Measurements from ENCODE around the gene NELFCD. TPM values are rescaled to one million over a fixed set of nuclear protein-coding genes. Genes with fewer than 3 reads are reported as not detected.
"Not testable (repeated sequence)": the region's sequence is repeated elsewhere in the genome, so short reads cannot be mapped to it uniquely, and the experiment has no call there.

NELFCD gene
- total RNA-seq, 4 donors from 2014 or later = 37.8 to 44.3 (median 40.9) TPM

DNA sequence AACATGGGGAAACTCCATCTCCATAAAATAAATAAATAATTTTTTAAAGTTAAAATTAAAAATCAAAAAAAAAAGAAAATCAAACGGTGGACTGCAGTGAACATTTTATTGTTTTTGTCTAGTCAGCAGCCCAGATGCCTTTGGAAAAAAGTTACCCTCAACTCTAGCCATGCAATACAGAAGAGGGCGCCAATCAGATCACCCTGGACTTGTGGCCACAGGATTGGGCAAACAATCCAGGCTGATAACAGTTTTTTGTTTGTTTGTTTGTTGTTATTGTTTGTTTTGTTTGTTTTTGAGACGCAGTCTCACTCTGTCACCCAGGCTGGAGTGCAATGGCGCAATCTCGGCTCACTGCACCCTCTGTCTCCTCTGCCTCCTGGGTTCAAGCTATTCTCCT, 30.5 kb upstream of the NELFCD start:
- Histone ChIP-seq H3K4me1 (no peaks in the 10 kb centered on the region), H3K9me3 (no peaks in the 10 kb centered on the region), H3K27me3 (no peaks in the 10 kb centered on the region), H3K36me3 (no peaks in the 10 kb centered on the region), H3K27ac (no peak overlapping the region), H3K4me3 (no peak overlapping the region)
- intact Hi-C loops (cut with DNase I; ENCODE audit: low total_unique reads) = no loop called here
- no peak for TF ChIP-seq POLR2A (IDR thresholded peaks at IDR 0.05)
- ATAC-seq = no peak
- in situ Hi-C loops (cut with MboI; ENCODE audit: low sequenced_read_pairs in 4 of 4) = loop anchor here in 1 of 4 donors (10.0 kb wide), 1 partner anchor 264 kb away; no protein-coding TSS in a partner anchor
- no peak for DNase-seq

DNA sequence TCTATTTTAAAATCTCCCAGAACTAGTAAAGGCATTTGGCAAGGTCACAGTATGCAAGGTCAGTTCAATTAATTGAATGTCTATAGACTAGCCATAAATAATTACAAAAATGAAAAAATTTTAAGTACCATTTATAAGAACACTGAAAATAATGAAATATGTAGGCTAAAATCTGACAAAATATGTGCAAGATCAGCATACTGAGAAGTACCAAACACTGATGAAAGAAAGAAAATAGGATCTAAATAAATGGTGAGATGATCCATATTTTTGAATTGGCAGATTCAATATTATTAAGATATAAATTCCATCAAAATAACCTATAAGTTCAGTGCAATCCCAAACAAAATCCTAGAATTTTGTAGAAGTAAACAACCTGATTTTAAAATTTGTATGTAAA, 28.0 kb upstream of the NELFCD start:
- Histone ChIP-seq H3K36me3 (no peaks in the 10 kb centered on the region), H3K4me1 (no peaks in the 10 kb centered on the region), H3K27me3 (no peaks in the 10 kb centered on the region), H3K27ac (no peak overlapping the region), H3K9me3 (no peaks in the 10 kb centered on the region), H3K4me3 (no peak overlapping the region)
- DNase-seq (no peak), ATAC-seq (no peak)
- intact Hi-C loops (cut with DNase I; ENCODE audit: low total_unique reads) = no loop called here
- TF ChIP-seq, protein P1, sequence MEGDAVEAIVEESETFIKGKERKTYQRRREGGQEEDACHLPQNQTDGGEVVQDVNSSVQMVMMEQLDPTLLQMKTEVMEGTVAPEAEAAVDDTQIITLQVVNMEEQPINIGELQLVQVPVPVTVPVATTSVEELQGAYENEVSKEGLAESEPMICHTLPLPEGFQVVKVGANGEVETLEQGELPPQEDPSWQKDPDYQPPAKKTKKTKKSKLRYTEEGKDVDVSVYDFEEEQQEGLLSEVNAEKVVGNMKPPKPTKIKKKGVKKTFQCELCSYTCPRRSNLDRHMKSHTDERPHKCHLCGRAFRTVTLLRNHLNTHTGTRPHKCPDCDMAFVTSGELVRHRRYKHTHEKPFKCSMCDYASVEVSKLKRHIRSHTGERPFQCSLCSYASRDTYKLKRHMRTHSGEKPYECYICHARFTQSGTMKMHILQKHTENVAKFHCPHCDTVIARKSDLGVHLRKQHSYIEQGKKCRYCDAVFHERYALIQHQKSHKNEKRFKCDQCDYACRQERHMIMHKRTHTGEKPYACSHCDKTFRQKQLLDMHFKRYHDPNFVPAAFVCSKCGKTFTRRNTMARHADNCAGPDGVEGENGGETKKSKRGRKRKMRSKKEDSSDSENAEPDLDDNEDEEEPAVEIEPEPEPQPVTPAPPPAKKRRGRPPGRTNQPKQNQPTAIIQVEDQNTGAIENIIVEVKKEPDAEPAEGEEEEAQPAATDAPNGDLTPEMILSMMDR (IDR thresholded peaks at IDR 0.05 in 4 of 5, conservative IDR thresholded peaks at IDR 0.05 in 1 of 5) = no peak
- TF ChIP-seq POLR2A (IDR thresholded peaks at IDR 0.05) = no peak
- in situ Hi-C loops (cut with MboI; ENCODE audit: low sequenced_read_pairs in 4 of 4) = loop anchor here in 1 of 4 donors (10.0 kb wide), 1 partner anchor 262 kb away; no protein-coding TSS in a partner anchor

DNA sequence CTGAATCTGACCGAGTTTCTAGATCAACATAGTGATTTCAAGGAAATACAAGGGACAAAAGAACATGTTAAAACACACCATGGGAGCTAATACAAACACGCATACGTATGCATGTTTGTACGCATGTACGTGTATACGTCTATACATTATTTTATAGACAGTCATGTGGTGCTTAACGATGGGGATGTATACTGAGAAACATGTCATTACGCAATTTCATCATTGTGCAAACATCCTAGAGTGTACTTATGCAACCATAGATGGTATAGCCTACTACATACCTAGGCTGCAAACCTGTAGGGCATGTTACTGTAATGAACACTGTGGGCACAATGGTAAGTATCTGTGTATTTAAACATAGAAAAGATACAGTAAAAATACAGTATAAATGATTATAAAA, 25.0 kb upstream of the NELFCD start:
- no peak for TF ChIP-seq POLR2A (IDR thresholded peaks at IDR 0.05)
- intact Hi-C loops (cut with DNase I; ENCODE audit: low total_unique reads) (no loop called here), in situ Hi-C loops (cut with MboI; ENCODE audit: low sequenced_read_pairs in 4 of 4) (loop anchor here in 1 of 4 donors (10.0 kb wide), 1 partner anchor 259 kb away; no protein-coding TSS in a partner anchor)
- Histone ChIP-seq H3K9me3 (no peaks in the 10 kb centered on the region), H3K36me3 (no peaks in the 10 kb centered on the region), H3K4me3 (no peak overlapping the region), H3K27me3 (no peaks in the 10 kb centered on the region), H3K27ac (no peak overlapping the region), H3K4me1 (no peaks in the 10 kb centered on the region)
- ATAC-seq (no peak), DNase-seq (no peak)

DNA sequence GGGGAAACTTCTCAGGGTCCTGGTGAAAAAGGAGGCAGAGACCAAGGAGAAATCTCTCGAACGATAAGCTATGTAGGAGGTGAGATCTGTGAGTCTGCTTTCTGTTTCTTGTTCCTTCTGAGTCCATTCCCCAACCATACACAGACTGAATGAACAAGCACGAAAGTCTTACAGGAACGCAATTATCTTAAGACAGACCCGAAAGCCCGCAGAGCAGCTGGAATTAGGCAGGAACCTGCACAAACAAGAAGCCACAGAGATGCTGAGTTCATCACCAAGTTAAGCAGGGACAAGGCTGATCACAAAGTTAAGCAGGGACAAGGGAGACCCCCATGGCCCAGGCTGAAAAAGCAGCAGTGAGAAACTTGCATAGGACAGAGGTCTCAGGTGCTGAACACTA, 21.4 kb upstream of the NELFCD start:
- Histone ChIP-seq H3K27ac (no peak overlapping the region), H3K4me1 (no peaks in the 10 kb centered on the region), H3K4me3 (no peak overlapping the region), H3K36me3 (no peaks in the 10 kb centered on the region), H3K27me3 (no peaks in the 10 kb centered on the region), H3K9me3 (no peaks in the 10 kb centered on the region)
- no peak for TF ChIP-seq POLR2A (IDR thresholded peaks at IDR 0.05)
- TF ChIP-seq, protein P1 (IDR thresholded peaks at IDR 0.05 in 4 of 5, conservative IDR thresholded peaks at IDR 0.05 in 1 of 5) = no peak
- DNase-seq (no peak), ATAC-seq (no peak)
- intact Hi-C loops (cut with DNase I; ENCODE audit: low total_unique reads) = no loop called here
- in situ Hi-C loops (cut with MboI; ENCODE audit: low sequenced_read_pairs in 4 of 4) = loop anchor here in 1 of 4 donors (10.0 kb wide), 1 partner anchor 255 kb away; no protein-coding TSS in a partner anchor

DNA sequence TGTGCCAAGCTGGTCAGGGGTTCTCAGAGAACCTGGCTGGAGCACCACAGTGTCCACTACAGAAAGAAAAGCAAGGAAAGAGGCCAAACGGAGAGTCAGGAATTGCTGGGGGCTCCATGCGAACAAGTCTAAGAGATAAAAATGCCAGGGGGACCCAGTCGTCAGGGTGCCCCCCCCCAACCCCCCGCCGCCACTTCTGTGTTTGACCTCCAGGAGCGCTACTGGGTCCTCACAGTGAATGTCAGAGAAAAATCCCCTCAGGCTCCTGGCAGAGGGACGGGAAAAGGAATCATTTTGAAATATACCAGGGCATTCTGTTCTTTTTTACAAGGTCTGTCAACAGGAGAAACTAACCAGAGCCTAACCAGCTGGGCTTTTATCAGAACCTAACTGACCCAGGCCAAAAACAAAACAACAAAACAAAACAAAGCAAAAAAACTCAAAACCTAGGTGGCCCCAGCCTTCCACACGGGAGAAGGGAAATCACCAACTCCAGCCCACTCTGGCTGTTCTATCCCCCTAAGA, 17.9 kb upstream of the NELFCD start:
- intact Hi-C loops (cut with DNase I; ENCODE audit: low total_unique reads) (no loop called here), in situ Hi-C loops (cut with MboI; ENCODE audit: low sequenced_read_pairs in 4 of 4) (no loop called here)
- Histone ChIP-seq H3K4me3 (no peak overlapping the region), H3K4me1 (no peaks in the 10 kb centered on the region), H3K27ac (no peak overlapping the region), H3K36me3 (no peaks in the 10 kb centered on the region), H3K9me3 (no peaks in the 10 kb centered on the region), H3K27me3 (no peaks in the 10 kb centered on the region)
- DNase-seq (no peak), ATAC-seq (no peak)
- TF ChIP-seq POLR2A (IDR thresholded peaks at IDR 0.05) = no peak
- TF ChIP-seq, protein P1 (IDR thresholded peaks at IDR 0.05 in 4 of 5, conservative IDR thresholded peaks at IDR 0.05 in 1 of 5) = no peak

DNA sequence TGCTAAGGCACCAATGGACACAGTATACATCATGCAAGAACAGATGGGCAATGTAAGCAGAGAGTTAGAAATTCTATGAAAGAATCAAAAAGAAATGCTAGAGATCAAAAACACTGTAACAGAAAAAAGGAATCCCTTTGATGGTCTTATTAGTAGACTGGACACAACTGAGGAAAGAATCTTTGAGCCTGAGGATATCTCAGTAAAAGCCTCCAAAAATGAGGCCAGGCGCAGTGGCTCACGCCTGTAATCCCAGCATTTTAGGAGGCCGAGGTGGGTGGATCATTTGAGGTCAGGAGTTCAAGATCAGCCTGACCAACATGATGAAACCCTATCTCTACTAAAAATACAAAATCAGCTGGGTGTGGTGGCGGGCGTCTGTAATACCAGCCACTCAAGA, 17.1 kb upstream of the NELFCD start:
- DNase-seq; H3K4me3 ChIP-seq; H3K36me3 ChIP-seq; H3K27me3 ChIP-seq; intact Hi-C loops (cut with DNase I; ENCODE audit: low total_unique reads); H3K27ac ChIP-seq; H3K9me3 ChIP-seq; in situ Hi-C loops (cut with MboI; ENCODE audit: low sequenced_read_pairs in 4 of 4); H3K4me1 ChIP-seq; ATAC-seq: not testable (repeated sequence)
